Measurements from ENCODE around the gene WIPF1. TPM values are rescaled to one million over a fixed set of nuclear protein-coding genes. Genes with fewer than 3 reads are reported as not detected.
"Not testable (repeated sequence)": the region's sequence is repeated elsewhere in the genome, so short reads cannot be mapped to it uniquely, and the experiment has no call there.

WIPF1 gene
- total RNA-seq, 2 donors from 2014 or later: 8.0 to 15.5 TPM

DNA sequence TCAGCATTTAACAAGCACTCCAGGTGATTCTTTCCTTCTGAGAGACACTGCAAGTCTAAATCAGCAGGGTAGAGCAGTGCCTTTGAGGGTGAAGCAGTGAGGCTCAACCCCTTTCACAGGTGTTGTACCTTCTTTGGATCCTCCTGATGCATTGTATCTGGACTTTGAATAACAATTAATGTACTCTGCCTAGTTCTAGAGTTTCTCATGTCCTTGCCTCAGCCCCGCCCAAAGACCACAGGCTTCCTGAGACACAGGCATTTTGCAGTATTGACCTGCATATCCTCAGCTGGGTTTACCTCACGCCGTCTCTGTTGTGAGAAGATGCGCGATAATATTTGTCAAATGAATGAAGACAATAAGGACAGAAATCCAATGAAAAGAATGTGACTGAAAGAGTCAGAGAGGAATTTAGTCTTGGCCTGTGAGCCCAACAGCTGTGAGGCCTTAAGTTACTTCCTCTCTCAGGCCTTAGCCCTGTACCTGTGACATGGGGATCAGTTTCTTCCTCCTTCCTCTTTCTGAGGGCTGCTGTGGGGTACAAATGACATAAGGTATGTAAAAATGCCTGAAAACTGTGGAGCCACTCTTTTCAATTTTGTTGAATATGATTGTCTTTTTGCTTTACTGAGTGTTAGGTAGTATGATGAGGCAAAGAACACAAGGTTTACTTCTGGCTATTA is 43.7 kb downstream of the WIPF1 start:
- ATAC-seq: no peak
- no peak for DNase-seq
- intact Hi-C loops (cut with DNase I): no loop called here
- WGBS, 2 donors: 80 to 97% methylated on average over 5 of the region's 5 CpGs
- H3K4me3 ChIP-seq: no peak overlapping the region
- H3K27ac ChIP-seq: no peak overlapping the region
- H3K27me3 ChIP-seq: no peaks in the 10 kb centered on the region
- H3K9me3 ChIP-seq: no peaks in the 10 kb centered on the region
- no peaks in the 10 kb centered on the region for H3K36me3 ChIP-seq (replicated peaks in 1 of 2; ENCODE audit: insufficient read depth in 1 of 2, low read depth in 2 of 2)
- H3K4me1 ChIP-seq: peaks cover 12% of the 10 kb centered on the region
- TF ChIP-seq, protein P1, sequence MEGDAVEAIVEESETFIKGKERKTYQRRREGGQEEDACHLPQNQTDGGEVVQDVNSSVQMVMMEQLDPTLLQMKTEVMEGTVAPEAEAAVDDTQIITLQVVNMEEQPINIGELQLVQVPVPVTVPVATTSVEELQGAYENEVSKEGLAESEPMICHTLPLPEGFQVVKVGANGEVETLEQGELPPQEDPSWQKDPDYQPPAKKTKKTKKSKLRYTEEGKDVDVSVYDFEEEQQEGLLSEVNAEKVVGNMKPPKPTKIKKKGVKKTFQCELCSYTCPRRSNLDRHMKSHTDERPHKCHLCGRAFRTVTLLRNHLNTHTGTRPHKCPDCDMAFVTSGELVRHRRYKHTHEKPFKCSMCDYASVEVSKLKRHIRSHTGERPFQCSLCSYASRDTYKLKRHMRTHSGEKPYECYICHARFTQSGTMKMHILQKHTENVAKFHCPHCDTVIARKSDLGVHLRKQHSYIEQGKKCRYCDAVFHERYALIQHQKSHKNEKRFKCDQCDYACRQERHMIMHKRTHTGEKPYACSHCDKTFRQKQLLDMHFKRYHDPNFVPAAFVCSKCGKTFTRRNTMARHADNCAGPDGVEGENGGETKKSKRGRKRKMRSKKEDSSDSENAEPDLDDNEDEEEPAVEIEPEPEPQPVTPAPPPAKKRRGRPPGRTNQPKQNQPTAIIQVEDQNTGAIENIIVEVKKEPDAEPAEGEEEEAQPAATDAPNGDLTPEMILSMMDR (IDR thresholded peaks at IDR 0.05): no peak
- no peak for TF ChIP-seq POLR2A (IDR thresholded peaks at IDR 0.05)

DNA sequence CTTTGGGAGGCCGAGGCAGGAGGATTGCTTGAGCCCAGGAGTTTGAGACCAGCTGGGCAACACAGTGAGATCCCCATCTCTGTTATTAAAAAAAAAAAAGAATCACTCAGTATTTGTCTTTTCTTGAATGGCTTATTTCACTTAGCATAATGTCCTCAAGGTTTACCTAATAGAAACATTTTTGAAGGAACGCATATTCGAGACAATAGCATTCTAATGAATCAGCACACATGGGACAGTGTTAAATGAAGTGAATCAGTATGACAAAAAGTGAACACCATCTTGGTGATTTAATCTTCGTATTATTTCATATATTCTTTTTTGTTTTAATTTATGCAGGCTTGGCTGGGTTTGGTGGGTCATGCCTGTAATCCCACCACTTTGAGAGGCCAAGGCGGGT is 44.7 kb downstream of the WIPF1 start:
- intact Hi-C loops (cut with DNase I): no loop called here

DNA sequence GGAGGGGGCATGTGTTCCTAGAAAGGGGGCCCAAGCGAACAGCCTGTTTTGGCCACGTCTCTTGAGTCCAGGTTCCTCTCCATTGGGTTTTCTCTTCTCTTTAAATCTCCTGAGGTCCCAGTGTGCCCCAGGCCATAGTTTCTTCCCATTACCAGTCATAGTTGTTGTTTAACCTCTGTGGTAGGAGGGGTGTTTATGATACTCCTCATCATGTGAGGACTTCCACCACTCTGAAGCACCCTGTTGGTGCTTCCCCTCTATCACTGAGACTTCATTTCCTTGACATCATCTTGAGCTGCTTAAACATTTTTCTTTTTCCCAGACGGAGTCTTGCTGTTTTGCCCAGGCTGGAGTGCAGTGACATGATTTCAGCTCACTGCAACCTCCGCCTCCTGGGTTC is 45.9 kb downstream of the WIPF1 start:
- no peak for DNase-seq
- Histone ChIP-seq H3K4me1 (peaks cover 12% of the 10 kb centered on the region), H3K9me3 (no peaks in the 10 kb centered on the region), H3K27ac (no peak overlapping the region), H3K4me3 (no peak overlapping the region), H3K36me3 (replicated peaks in 1 of 2; ENCODE audit: insufficient read depth in 1 of 2, low read depth in 2 of 2) (no peaks in the 10 kb centered on the region), H3K27me3 (no peaks in the 10 kb centered on the region)
- WGBS, 2 donors: 91 to 93% methylated on average over 4 of the region's 4 CpGs
- ATAC-seq: no peak
- intact Hi-C loops (cut with DNase I): no loop called here
- TF ChIP-seq, protein P1 (IDR thresholded peaks at IDR 0.05): no peak
- no peak for TF ChIP-seq POLR2A (IDR thresholded peaks at IDR 0.05)

More for the DNA sequence above, 44.7 kb downstream of the WIPF1 start:
- no peaks in the 10 kb centered on the region for H3K9me3 ChIP-seq
- H3K27me3 ChIP-seq: no peaks in the 10 kb centered on the region
- TF ChIP-seq, protein P1 (IDR thresholded peaks at IDR 0.05): no peak
- no peak for TF ChIP-seq POLR2A (IDR thresholded peaks at IDR 0.05)
- DNase-seq (no peak), ATAC-seq (no peak)
- peaks cover 12% of the 10 kb centered on the region for H3K4me1 ChIP-seq
- H3K4me3 ChIP-seq: no peak overlapping the region
- WGBS, 2 donors: 94 to 95% methylated on average over 5 of the region's 5 CpGs
- no peak overlapping the region for H3K27ac ChIP-seq
- H3K36me3 ChIP-seq (replicated peaks in 1 of 2; ENCODE audit: insufficient read depth in 1 of 2, low read depth in 2 of 2): no peaks in the 10 kb centered on the region

DNA sequence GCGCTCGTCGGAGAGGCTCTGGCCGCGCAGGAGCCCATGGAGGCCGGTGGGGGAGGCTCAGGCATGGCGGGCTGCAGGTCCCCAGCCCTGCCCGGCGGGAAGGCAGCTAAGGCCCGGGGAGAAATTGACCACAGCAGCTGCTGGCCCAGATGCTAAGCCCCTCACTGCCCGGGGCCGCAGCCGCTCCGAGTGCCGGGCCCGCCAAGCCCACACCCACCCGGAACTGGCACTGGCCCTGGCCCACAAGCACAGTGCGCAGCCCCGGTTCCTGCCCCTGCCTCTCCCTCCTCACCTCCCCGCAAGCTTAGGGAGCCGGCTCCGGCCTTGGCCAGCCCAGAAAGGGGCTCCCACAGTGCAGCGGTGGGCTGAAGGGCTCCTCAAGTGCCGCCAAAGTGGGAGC is 49.0 kb downstream of the WIPF1 start:
- H3K27ac ChIP-seq; intact Hi-C loops (cut with DNase I); H3K4me3 ChIP-seq; H3K4me1 ChIP-seq; ATAC-seq; H3K9me3 ChIP-seq; H3K36me3 ChIP-seq (replicated peaks in 1 of 2; ENCODE audit: insufficient read depth in 1 of 2, low read depth in 2 of 2); H3K27me3 ChIP-seq; DNase-seq: not testable (repeated sequence)
- WGBS, 2 donors: 86 to 87% methylated on average over 9 to 19 of the region's 24 CpGs

DNA sequence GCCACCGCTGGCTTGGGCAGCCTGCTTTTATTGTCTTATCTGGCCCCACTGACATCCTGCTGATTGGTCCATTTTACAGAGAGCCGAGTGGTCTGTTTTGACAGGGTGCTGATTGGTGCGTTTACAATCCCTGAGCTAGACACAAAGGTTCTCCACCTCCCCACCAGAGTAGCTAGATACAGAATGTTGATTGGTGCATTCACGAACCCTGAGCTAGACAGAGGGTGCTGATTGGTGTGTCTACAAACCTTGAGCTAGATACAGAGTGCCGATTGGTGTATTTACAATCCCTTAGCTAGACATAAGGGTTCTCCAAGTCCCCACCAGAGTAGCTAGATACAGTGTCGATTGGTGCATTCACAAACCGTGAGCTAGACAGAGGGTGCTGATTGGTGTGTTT is 49.6 kb downstream of the WIPF1 start:
- H3K4me1 ChIP-seq; DNase-seq; H3K4me3 ChIP-seq; H3K9me3 ChIP-seq; ATAC-seq; H3K27ac ChIP-seq; intact Hi-C loops (cut with DNase I); H3K36me3 ChIP-seq (replicated peaks in 1 of 2; ENCODE audit: insufficient read depth in 1 of 2, low read depth in 2 of 2); H3K27me3 ChIP-seq: not testable (repeated sequence)
- 87 to 93% methylated on average over 7 of the region's 7 CpGs for WGBS, 2 donors

Measured in body of pancreas (tissue), 4 donors.